GM12875 (cell line): ENCODE data around the gene SLC36A4.
A peak's percentile ranks its signal among the peaks of the same experiment; 100 is the strongest.

Experiments used
- H3K4me3 ChIP-seq: one replicate; pipeline ENCODE4 v1.5.1; 2011; ENCODE audit warnings: low read depth, low read length, control low read depth
- CTCF ChIP-seq: IDR thresholded peaks from 2 replicates; pipeline ENCODE4 v1.5.1; 2011; ENCODE audit warnings: low read depth, mild to moderate bottlenecking, control low read depth, inconsistent platforms, low read length, moderate library complexity, borderline replicate concordance; ENCODE audit not compliant: insufficient read depth

The SLC36A4 gene

GRCh38 chr11:93169950-93170561 is 27.7 kb downstream of the SLC36A4 start:
- TF ChIP-seq CTCF = 0 out of 2 replicates have a peak, but pooled peaks have one; percentile 15
- no peak overlapping the region for H3K4me3 ChIP-seq

GRCh38 chr11:93169143-93169542 is 28.6 kb downstream of the SLC36A4 start:
- TF ChIP-seq CTCF = no peak
- no peak overlapping the region for H3K4me3 ChIP-seq

- TF ChIP-seq CTCF = no peak
- H3K4me3 ChIP-seq = no peak overlapping the region
Observed at GRCh38 chr11:93166862-93167261, 30.9 kb downstream of the SLC36A4 start.

GRCh38 chr11:93166194-93166593 is 31.6 kb downstream of the SLC36A4 start:
- TF ChIP-seq CTCF = no peak
- no peak overlapping the region for H3K4me3 ChIP-seq

GRCh38 chr11:93160808-93161207 is 37.0 kb downstream of the SLC36A4 start:
- TF ChIP-seq CTCF = no peak
- H3K4me3 ChIP-seq = no peak overlapping the region

- H3K4me3 ChIP-seq = no peak overlapping the region
- no peak for TF ChIP-seq CTCF
Observed at GRCh38 chr11:93160156-93160555, 37.6 kb downstream of the SLC36A4 start.

- H3K4me3 ChIP-seq = no peak overlapping the region
- TF ChIP-seq CTCF = no peak
Observed at GRCh38 chr11:93159721-93160120, 38.1 kb downstream of the SLC36A4 start.
